Fibroblast of skin of right quadriceps (primary cell): ENCODE measurements around the gene KHDC1.
A peak's percentile ranks its signal among the peaks of the same experiment; 100 is the strongest.
"Not testable (repeated sequence)": the region's sequence is repeated elsewhere in the genome, so short reads cannot be mapped to it uniquely, and the experiment has no call there.

Source experiments
- DNase-seq: peaks from one replicate; pipeline ENCODE4 v3.0.0-alpha.2; 2013

KHDC1 gene

GRCh38 chr6:73248192-73248903 lies 14.6 kb downstream of the KHDC1 start:
- DNase-seq = no peak

GRCh38 chr6:73242001-73242400 lies 21.0 kb downstream of the KHDC1 start:
- DNase-seq = no peak

- no peak for DNase-seq
These were observed 22.3 kb downstream of the KHDC1 start for GRCh38 chr6:73240730-73241129.

- DNase-seq = peak; percentile 95
These were observed 26.7 kb downstream of the KHDC1 start for GRCh38 chr6:73236144-73236750.

- peak; percentile 79 for DNase-seq
These were observed 28.3 kb downstream of the KHDC1 start for GRCh38 chr6:73234733-73235132.

GRCh38 chr6:73233971-73234370 lies 29.0 kb downstream of the KHDC1 start:
- not testable (repeated sequence) for DNase-seq

- DNase-seq = no peak
These were observed 29.9 kb downstream of the KHDC1 start for GRCh38 chr6:73233048-73233447.

- peak; percentile 11 for DNase-seq
These were observed 31.0 kb downstream of the KHDC1 start for GRCh38 chr6:73231986-73232391.

GRCh38 chr6:73227606-73228255 lies 35.3 kb downstream of the KHDC1 start:
- no peak for DNase-seq

GRCh38 chr6:73225396-73225795 lies 37.6 kb downstream of the KHDC1 start, which contains the start of gene KHDC1L:
Gene KHDC1L, minus strand, starts transcription at chr6:73225496. Its CDS starts 88 bp downstream, at chr6:73225408.
- DNase-seq = no peak

GRCh38 chr6:73216859-73217258 lies 46.1 kb downstream of the KHDC1 start:
- DNase-seq = no peak

- no peak for DNase-seq
These were observed 53.9 kb downstream of the KHDC1 start for GRCh38 chr6:73209117-73209516.

GRCh38 chr6:73207221-73207837 lies 55.7 kb downstream of the KHDC1 start:
- DNase-seq = no peak

- DNase-seq = no peak
These were observed 58.7 kb downstream of the KHDC1 start for GRCh38 chr6:73204252-73204651.

- DNase-seq = no peak
These were observed 59.9 kb downstream of the KHDC1 start for GRCh38 chr6:73203098-73203497.

- peak; percentile 23 for DNase-seq
These were observed 62.3 kb downstream of the KHDC1 start for GRCh38 chr6:73200735-73201134.

GRCh38 chr6:73200247-73200646 lies 62.7 kb downstream of the KHDC1 start:
- no peak for DNase-seq

GRCh38 chr6:73194744-73195143 lies 68.3 kb downstream of the KHDC1 start:
- no peak for DNase-seq

- not testable (repeated sequence) for DNase-seq
These were observed 69.7 kb downstream of the KHDC1 start for GRCh38 chr6:73193302-73193701.
